Body of pancreas (tissue), 4 donors: ENCODE results near the gene TJP1. TPM values are rescaled to one million over a fixed set of nuclear protein-coding genes. Genes with fewer than 3 reads are reported as not detected.

ENCODE experiments used
- ATAC-seq: fragments of 150-250 bp; one replicate; pipeline ENCODE4 v1.9.1; 2016
- DNase-seq, 4 donors: peaks; one replicate each; pipeline ENCODE4 v3.0.0-alpha.2; 2019
- H3K27ac ChIP-seq, 4 donors: fragments of 200-600 bp; sonication (generic); 1 replicate in 3 of 4; 2 replicates in 1 of 4; pipeline versions ENCODE4 v1.5.1 to v1.6.1; 2016 to 2019; ENCODE audit warnings: mild to moderate bottlenecking in 1 of 4, mixed read lengths in 1 of 4, moderate library complexity in 1 of 4
- H3K27me3 ChIP-seq, 2 donors: fragments of 200-600 bp; sonication (generic); one replicate each; pipeline ENCODE4 v1.6.0; 2016; ENCODE audit warnings: mild to moderate bottlenecking in 1 of 2
- H3K36me3 ChIP-seq, 2 donors: fragments of 200-600 bp; sonication (generic); replicated peaks in 1 of 2; 2 replicates each; pipeline ENCODE4 v1.5.1; 2016; ENCODE audit warnings: low read depth in 2 of 2; ENCODE audit not compliant: insufficient read depth in 1 of 2
- H3K4me1 ChIP-seq: fragments of 200-600 bp; sonication (generic); one replicate; pipeline ENCODE4 v1.6.0; 2016
- H3K4me3 ChIP-seq, 2 donors: fragments of 200-600 bp; sonication (generic); 1 replicate in 1 of 2; 2 replicates in 1 of 2; pipeline ENCODE4 v1.5.1; 2016 to 2019
- H3K9me3 ChIP-seq, 3 donors: fragments of 200-600 bp; sonication (generic); 1 replicate in 2 of 3; 2 replicates in 1 of 3; pipeline ENCODE4 v1.5.1; 2016
- POLR2A ChIP-seq, 3 donors: fragments of 450-650 bp; IDR thresholded peaks; one replicate each; pipeline ENCODE4 v1.6.1; 2016; ENCODE audit warnings: antibody characterized with exemption in 3 of 3, mild to moderate bottlenecking in 2 of 3
- WGBS, 2 donors: methylation state at CpG; one replicate each; pipeline ENCODE4 v1.1.5; 2017; 5-methylcytosine and 5-hydroxymethylcytosine counted together
- intact Hi-C: fragments of 100-400 bp; cut with DNase I; formaldehyde crosslinking; loops from one replicate; pipeline ENCODE4 v1.15.1; 2023
- total RNA-seq, 2 donors: library from RNA; depleted of rRNA; stranded (reverse); fragments of >200 nt; gene quantifications; one replicate each; pipeline ENCODE4 v1.1.0, GENCODE V29; 2016
- TF ChIP-seq, protein P1 (sequence below), 7 experiments: fragments of 450-650 bp in 4 of 7; fragments of 200-600 bp in 3 of 7; sonication (generic) in 3 of 7; IDR thresholded peaks; one replicate each; pipeline ENCODE4 v1.5.1; 2016 to 2019; ENCODE audit warnings: antibody characterized with exemption in 7 of 7

Gene TJP1
- total RNA-seq, 2 donors from 2014 or later = 68.7 to 70.9 TPM

DNA sequence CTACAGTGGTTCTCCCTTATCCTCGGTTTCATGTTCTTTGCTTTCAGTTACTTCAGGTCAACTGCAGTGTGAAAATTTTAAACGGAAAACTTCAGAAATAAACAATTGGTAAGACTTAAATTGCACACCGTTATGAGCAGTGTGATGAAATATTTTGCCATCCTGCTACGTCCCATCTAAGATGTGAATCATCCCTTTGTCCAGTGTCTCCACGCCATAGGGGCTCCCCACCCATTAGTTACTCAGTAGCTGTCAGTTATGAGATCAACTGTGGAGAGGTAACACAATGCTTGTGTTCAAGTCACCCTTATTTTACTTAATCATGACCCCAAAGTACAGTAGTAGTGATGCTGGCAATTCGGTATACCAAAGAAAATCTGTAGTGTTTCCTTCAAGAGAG is 47.4 kb downstream of the TJP1 start:
- intact Hi-C loops = no loop called here
- TF ChIP-seq, protein P1, sequence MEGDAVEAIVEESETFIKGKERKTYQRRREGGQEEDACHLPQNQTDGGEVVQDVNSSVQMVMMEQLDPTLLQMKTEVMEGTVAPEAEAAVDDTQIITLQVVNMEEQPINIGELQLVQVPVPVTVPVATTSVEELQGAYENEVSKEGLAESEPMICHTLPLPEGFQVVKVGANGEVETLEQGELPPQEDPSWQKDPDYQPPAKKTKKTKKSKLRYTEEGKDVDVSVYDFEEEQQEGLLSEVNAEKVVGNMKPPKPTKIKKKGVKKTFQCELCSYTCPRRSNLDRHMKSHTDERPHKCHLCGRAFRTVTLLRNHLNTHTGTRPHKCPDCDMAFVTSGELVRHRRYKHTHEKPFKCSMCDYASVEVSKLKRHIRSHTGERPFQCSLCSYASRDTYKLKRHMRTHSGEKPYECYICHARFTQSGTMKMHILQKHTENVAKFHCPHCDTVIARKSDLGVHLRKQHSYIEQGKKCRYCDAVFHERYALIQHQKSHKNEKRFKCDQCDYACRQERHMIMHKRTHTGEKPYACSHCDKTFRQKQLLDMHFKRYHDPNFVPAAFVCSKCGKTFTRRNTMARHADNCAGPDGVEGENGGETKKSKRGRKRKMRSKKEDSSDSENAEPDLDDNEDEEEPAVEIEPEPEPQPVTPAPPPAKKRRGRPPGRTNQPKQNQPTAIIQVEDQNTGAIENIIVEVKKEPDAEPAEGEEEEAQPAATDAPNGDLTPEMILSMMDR (IDR thresholded peaks at IDR 0.05) = no peak
- no peak for TF ChIP-seq POLR2A (IDR thresholded peaks at IDR 0.05)

DNA sequence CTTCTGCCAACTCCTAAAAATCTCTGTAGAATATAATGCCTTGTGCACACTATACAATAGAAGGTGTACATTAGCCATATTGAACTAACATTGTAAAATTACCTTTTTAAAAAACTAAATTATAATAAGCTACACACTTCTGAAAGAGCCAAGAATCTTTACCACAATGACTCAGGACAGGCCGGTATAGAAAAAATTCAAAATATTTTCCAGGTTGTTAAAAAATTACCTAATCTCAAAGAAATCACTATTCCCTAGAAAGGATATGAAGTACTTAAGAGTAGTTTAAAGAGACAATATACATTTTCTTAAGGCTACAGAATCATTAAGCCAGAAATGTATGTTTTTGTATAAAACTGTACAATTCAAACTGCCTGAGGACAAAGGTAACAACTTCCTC is 48.5 kb downstream of the TJP1 start:
- DNase-seq (no peak), ATAC-seq (no peak)
- Histone ChIP-seq H3K27me3 (no peaks in the 10 kb centered on the region), H3K9me3 (no peaks in the 10 kb centered on the region), H3K4me3 (no peak overlapping the region), H3K36me3 (peaks cover 0 to 11% of the 10 kb centered on the region in 2 donors), H3K27ac (no peak overlapping the region), H3K4me1 (no peaks in the 10 kb centered on the region)
- intact Hi-C loops = no loop called here
- no peak for TF ChIP-seq POLR2A (IDR thresholded peaks at IDR 0.05)
- TF ChIP-seq, protein P1 (IDR thresholded peaks at IDR 0.05) = no peak
- WGBS, 2 donors = 72 to 77% methylated on average over 1 of the region's 1 CpG

More for the DNA sequence above, 47.4 kb downstream of the TJP1 start:
- no peak for DNase-seq
- Histone ChIP-seq H3K4me3 (no peak overlapping the region), H3K27ac (no peak overlapping the region), H3K4me1 (no peaks in the 10 kb centered on the region), H3K36me3 (peaks cover 0 to 7% of the 10 kb centered on the region in 2 donors), H3K9me3 (no peaks in the 10 kb centered on the region), H3K27me3 (no peaks in the 10 kb centered on the region)
- WGBS, 2 donors = 86 to 87% methylated on average over 6 of the region's 6 CpGs
- no peak for ATAC-seq

DNA sequence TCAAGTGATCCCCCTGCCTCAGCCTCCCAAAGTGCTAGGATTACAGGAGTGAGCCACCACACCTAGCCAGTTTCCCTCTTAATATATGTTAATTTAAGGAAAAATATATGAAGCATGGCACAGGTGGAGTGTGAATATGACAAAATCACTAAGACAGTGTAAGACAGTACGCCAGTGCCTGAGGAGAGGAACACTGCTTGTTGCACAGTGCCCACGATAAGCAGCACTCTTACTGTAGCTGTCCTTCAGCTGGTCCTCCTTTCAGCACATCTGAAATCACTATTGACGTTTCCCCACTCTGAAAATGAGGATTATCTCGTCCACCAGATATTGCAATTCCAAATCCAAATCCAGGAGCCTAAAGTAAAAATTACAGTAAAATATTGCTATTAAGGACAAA is 49.3 kb downstream of the TJP1 start:
- no peak for DNase-seq
- no peaks in the 10 kb centered on the region for H3K27me3 ChIP-seq

DNA sequence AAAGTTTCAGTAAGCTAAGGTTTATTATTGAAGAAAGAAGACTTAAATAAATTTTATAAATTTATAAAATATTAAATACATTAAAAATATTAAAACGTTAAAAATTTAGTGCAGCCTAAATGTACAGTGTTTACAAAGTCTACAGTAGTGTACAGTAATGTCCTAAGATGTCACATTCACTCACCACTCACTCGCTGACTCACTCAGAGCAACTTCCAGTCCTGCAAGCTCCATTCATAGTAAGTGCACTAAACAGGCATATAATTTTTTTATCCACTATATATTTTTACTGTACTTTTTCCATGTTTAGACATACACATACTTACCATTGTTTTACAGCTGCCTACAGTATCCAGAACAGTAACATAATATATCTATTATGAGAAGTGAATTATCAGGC is 51.5 kb downstream of the TJP1 start:
- H3K4me1 ChIP-seq = no peaks in the 10 kb centered on the region
- no peak overlapping the region for H3K27ac ChIP-seq
- TF ChIP-seq POLR2A (IDR thresholded peaks at IDR 0.05) = no peak
- TF ChIP-seq, protein P1 (IDR thresholded peaks at IDR 0.05) = no peak
- H3K4me3 ChIP-seq = no peak overlapping the region
- DNase-seq (no peak), ATAC-seq (no peak)
- H3K27me3 ChIP-seq = no peaks in the 10 kb centered on the region
- intact Hi-C loops = no loop called here
- WGBS, 2 donors = 75 to 77% methylated on average over 2 of the region's 2 CpGs
- peaks cover 0 to 12% of the 10 kb centered on the region in 2 donors for H3K36me3 ChIP-seq
- no peaks in the 10 kb centered on the region for H3K9me3 ChIP-seq

More for the DNA sequence above, 49.3 kb downstream of the TJP1 start:
- no peak overlapping the region for H3K27ac ChIP-seq
- WGBS, 2 donors = 89 to 92% methylated on average over 4 of the region's 4 CpGs
- no peaks in the 10 kb centered on the region for H3K9me3 ChIP-seq
- no peak for ATAC-seq
- H3K4me3 ChIP-seq = no peak overlapping the region
- no peaks in the 10 kb centered on the region for H3K4me1 ChIP-seq
- intact Hi-C loops = no loop called here
- H3K36me3 ChIP-seq = peaks cover 0 to 12% of the 10 kb centered on the region in 2 donors
- TF ChIP-seq POLR2A (IDR thresholded peaks at IDR 0.05) = no peak
- TF ChIP-seq, protein P1 (IDR thresholded peaks at IDR 0.05) = no peak

DNA sequence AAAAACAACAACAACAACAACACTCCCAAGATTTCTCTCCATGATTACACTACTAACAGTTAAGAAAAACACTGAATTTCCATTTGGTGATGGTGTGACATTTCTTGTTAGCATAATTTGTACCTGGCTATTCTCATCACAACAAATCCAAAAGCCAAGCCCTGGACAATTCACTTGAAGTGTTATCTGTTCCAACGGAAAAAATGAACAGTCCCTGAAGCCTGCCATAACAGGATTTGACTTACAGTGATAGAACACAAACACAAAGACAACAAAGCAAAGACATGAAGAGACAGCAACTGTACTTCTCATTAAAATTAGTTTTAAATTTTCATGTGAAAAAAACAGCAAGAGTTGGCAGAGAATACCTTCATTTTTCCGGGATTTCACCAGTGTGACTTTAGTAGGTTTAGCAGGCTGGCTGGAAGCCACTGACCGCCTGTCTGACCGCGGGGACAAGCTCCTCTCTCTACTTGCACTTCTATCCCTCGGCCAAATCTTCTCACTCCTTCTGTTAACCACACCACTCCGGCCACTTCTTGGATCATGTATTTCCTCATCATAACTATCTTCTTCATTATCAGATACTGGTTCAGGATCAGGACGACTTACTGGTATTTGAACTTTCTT is 56.3 kb downstream of the TJP1 start:
- no peaks in the 10 kb centered on the region for H3K4me1 ChIP-seq
- H3K27me3 ChIP-seq = no peaks in the 10 kb centered on the region
- no peak overlapping the region for H3K27ac ChIP-seq
- TF ChIP-seq POLR2A (IDR thresholded peaks at IDR 0.05) = no peak
- TF ChIP-seq, protein P1 (IDR thresholded peaks at IDR 0.05) = no peak
- ATAC-seq (no peak), DNase-seq (no peak)
- no peak overlapping the region for H3K4me3 ChIP-seq
- WGBS, 2 donors = 62 to 65% methylated on average over 8 of the region's 8 CpGs
- H3K36me3 ChIP-seq = peaks cover 0 to 10% of the 10 kb centered on the region in 2 donors
- no peaks in the 10 kb centered on the region for H3K9me3 ChIP-seq
- intact Hi-C loops = no loop called here
